ENCODE measurements around the gene B9D2.

- TF ChIP-seq CTCF (IDR thresholded peaks at IDR 0.05) (no peak), POLR2AphosphoS5 (IDR thresholded peaks at IDR 0.05) (peak; percentile 6 to 63 (median 39))
These were observed 54.5 kb downstream of the B9D2 start for GRCh38 chr19:41309180-41310032.

Measured in transverse colon (tissue), 4 donors.